Activated naive CD4-positive, alpha-beta T cell treated with anti-CD3 and anti-CD28 coated beads, Interleukin-2, amount 10 ng/mL, durations not matched to agents 7 days and 5 days (primary cell): ENCODE data around the gene MAPK10.

Experiments used
- CTCF ChIA-PET: fragments of 350-600 bp; sonication (Branson Sonifier 250); formaldehyde crosslinking; loops from one replicate; lab custom pipeline; 2021; ENCODE audit warnings: antibody characterized with exemption; lab: Charles Lee
- DNase-seq: peaks from one replicate; pipeline ENCODE4 v3.0.0-alpha.2; 2020
- H3K27ac Mint-ChIP-seq: one replicate; pipeline ENCODE4 v1.8.0; 2021; ENCODE audit warnings: mild to moderate bottlenecking, moderate library complexity, mixed read lengths
- H3K27me3 Mint-ChIP-seq: one replicate; pipeline ENCODE4 v1.8.0; 2021; ENCODE audit warnings: mild to moderate bottlenecking, mixed read lengths
- H3K36me3 Mint-ChIP-seq: one replicate; pipeline ENCODE4 v1.8.0; 2021; ENCODE audit warnings: mixed read lengths
- H3K4me1 Mint-ChIP-seq: one replicate; pipeline ENCODE4 v1.8.0; 2021; ENCODE audit warnings: mixed read lengths
- H3K4me3 Mint-ChIP-seq: one replicate; pipeline ENCODE4 v1.8.0; 2021; ENCODE audit warnings: mild to moderate bottlenecking, moderate library complexity, mixed read lengths
- H3K9me3 Mint-ChIP-seq: one replicate; pipeline ENCODE4 v1.8.0; 2021; ENCODE audit warnings: mixed read lengths

MAPK10 gene

GRCh38 chr4:86278126-86278525 is 81.7 kb downstream of the MAPK10 start:
- Mint-ChIP-seq H3K4me3 (no peak overlapping the region), H3K9me3 (no peaks in the 10 kb centered on the region), H3K27me3 (no peaks in the 10 kb centered on the region), H3K4me1 (no peaks in the 10 kb centered on the region), H3K36me3 (no peaks in the 10 kb centered on the region), H3K27ac (no peak overlapping the region)
- CTCF ChIA-PET, result no interaction called here
- DNase-seq, result no peak

- H3K36me3 Mint-ChIP-seq, result no peaks in the 10 kb centered on the region
- no peak for DNase-seq
- no peak overlapping the region for H3K27ac Mint-ChIP-seq
- CTCF ChIA-PET, result no interaction called here
- H3K9me3 Mint-ChIP-seq, result no peaks in the 10 kb centered on the region
- no peaks in the 10 kb centered on the region for H3K27me3 Mint-ChIP-seq
- no peak overlapping the region for H3K4me3 Mint-ChIP-seq
- H3K4me1 Mint-ChIP-seq, result no peaks in the 10 kb centered on the region
Observed at GRCh38 chr4:86274642-86275041, 85.2 kb downstream of the MAPK10 start.

- H3K4me1 Mint-ChIP-seq, result no peaks in the 10 kb centered on the region
- no peak overlapping the region for H3K4me3 Mint-ChIP-seq
- H3K27ac Mint-ChIP-seq, result no peak overlapping the region
- CTCF ChIA-PET, result interaction anchor here (0.5 kb wide), 1 partner anchor 410 kb away, joined by 4 read pairs; no protein-coding TSS in a partner anchor
- no peaks in the 10 kb centered on the region for H3K9me3 Mint-ChIP-seq
- DNase-seq, result no peak
- no peaks in the 10 kb centered on the region for H3K27me3 Mint-ChIP-seq
- no peaks in the 10 kb centered on the region for H3K36me3 Mint-ChIP-seq
Observed at GRCh38 chr4:86272669-86273068, 87.2 kb downstream of the MAPK10 start.

GRCh38 chr4:86271057-86271456 is 88.8 kb downstream of the MAPK10 start:
- no peak overlapping the region for H3K27ac Mint-ChIP-seq

GRCh38 chr4:86269354-86269753 is 90.5 kb downstream of the MAPK10 start:
- H3K27me3 Mint-ChIP-seq, result no peaks in the 10 kb centered on the region
- H3K36me3 Mint-ChIP-seq, result no peaks in the 10 kb centered on the region
- H3K4me1 Mint-ChIP-seq, result no peaks in the 10 kb centered on the region
- H3K27ac Mint-ChIP-seq, result no peak overlapping the region
- H3K9me3 Mint-ChIP-seq, result no peaks in the 10 kb centered on the region
- no peak for DNase-seq
- H3K4me3 Mint-ChIP-seq, result no peak overlapping the region
- CTCF ChIA-PET, result no interaction called here

More at GRCh38 chr4:86271057-86271456, 88.8 kb downstream of the MAPK10 start:
- H3K27me3 Mint-ChIP-seq, result no peaks in the 10 kb centered on the region
- CTCF ChIA-PET, result no interaction called here
- DNase-seq, result no peak
- H3K9me3 Mint-ChIP-seq, result no peaks in the 10 kb centered on the region
- no peaks in the 10 kb centered on the region for H3K4me1 Mint-ChIP-seq
- H3K4me3 Mint-ChIP-seq, result no peak overlapping the region
- H3K36me3 Mint-ChIP-seq, result no peaks in the 10 kb centered on the region

GRCh38 chr4:86264241-86264640 is 95.6 kb downstream of the MAPK10 start:
- H3K9me3 Mint-ChIP-seq, result no peaks in the 10 kb centered on the region
- CTCF ChIA-PET, result no interaction called here
- H3K4me3 Mint-ChIP-seq, result no peak overlapping the region
- no peaks in the 10 kb centered on the region for H3K36me3 Mint-ChIP-seq
- no peak for DNase-seq
- no peak overlapping the region for H3K27ac Mint-ChIP-seq
- H3K27me3 Mint-ChIP-seq, result no peaks in the 10 kb centered on the region
- no peaks in the 10 kb centered on the region for H3K4me1 Mint-ChIP-seq

GRCh38 chr4:86261636-86262035 is 98.2 kb downstream of the MAPK10 start:
- Mint-ChIP-seq H3K4me3 (no peak overlapping the region), H3K4me1 (no peaks in the 10 kb centered on the region), H3K27me3 (no peaks in the 10 kb centered on the region), H3K27ac (no peak overlapping the region), H3K36me3 (no peaks in the 10 kb centered on the region), H3K9me3 (no peaks in the 10 kb centered on the region)
- CTCF ChIA-PET, result interaction anchor here (0.6 kb wide), 1 partner anchor 37 kb away, joined by 3 read pairs; no protein-coding TSS in a partner anchor
- DNase-seq, result no peak

GRCh38 chr4:86256086-86256485 is 103.8 kb downstream of the MAPK10 start:
- Mint-ChIP-seq H3K4me1 (no peaks in the 10 kb centered on the region), H3K27me3 (no peaks in the 10 kb centered on the region), H3K9me3 (no peaks in the 10 kb centered on the region), H3K27ac (no peak overlapping the region), H3K36me3 (no peaks in the 10 kb centered on the region), H3K4me3 (no peak overlapping the region)
- no peak for DNase-seq
- CTCF ChIA-PET, result no interaction called here

- no peak overlapping the region for H3K27ac Mint-ChIP-seq
- CTCF ChIA-PET, result no interaction called here
- H3K36me3 Mint-ChIP-seq, result no peaks in the 10 kb centered on the region
- H3K4me3 Mint-ChIP-seq, result no peak overlapping the region
- H3K9me3 Mint-ChIP-seq, result no peaks in the 10 kb centered on the region
- no peaks in the 10 kb centered on the region for H3K4me1 Mint-ChIP-seq
- DNase-seq, result no peak
- H3K27me3 Mint-ChIP-seq, result no peaks in the 10 kb centered on the region
Observed at GRCh38 chr4:86250619-86251018, 109.2 kb downstream of the MAPK10 start.

- no peaks in the 10 kb centered on the region for H3K36me3 Mint-ChIP-seq
- CTCF ChIA-PET, result no interaction called here
- H3K27ac Mint-ChIP-seq, result no peak overlapping the region
- no peaks in the 10 kb centered on the region for H3K9me3 Mint-ChIP-seq
- no peaks in the 10 kb centered on the region for H3K27me3 Mint-ChIP-seq
- H3K4me3 Mint-ChIP-seq, result no peak overlapping the region
- H3K4me1 Mint-ChIP-seq, result no peaks in the 10 kb centered on the region
- no peak for DNase-seq
Observed at GRCh38 chr4:86250006-86250405, 109.8 kb downstream of the MAPK10 start.

- Mint-ChIP-seq H3K27me3 (no peaks in the 10 kb centered on the region), H3K9me3 (no peaks in the 10 kb centered on the region), H3K27ac (no peak overlapping the region), H3K4me3 (no peak overlapping the region), H3K4me1 (no peaks in the 10 kb centered on the region), H3K36me3 (no peaks in the 10 kb centered on the region)
- DNase-seq, result no peak
- CTCF ChIA-PET, result no interaction called here
Observed at GRCh38 chr4:86249074-86249473, 110.8 kb downstream of the MAPK10 start.

GRCh38 chr4:86247906-86248305 is 111.9 kb downstream of the MAPK10 start:
- H3K27ac Mint-ChIP-seq, result no peak overlapping the region
- H3K4me1 Mint-ChIP-seq, result no peaks in the 10 kb centered on the region
- no peaks in the 10 kb centered on the region for H3K36me3 Mint-ChIP-seq
- H3K9me3 Mint-ChIP-seq, result peaks cover 2% of the 10 kb centered on the region
- H3K4me3 Mint-ChIP-seq, result no peak overlapping the region
- no peaks in the 10 kb centered on the region for H3K27me3 Mint-ChIP-seq
- DNase-seq, result no peak
- CTCF ChIA-PET, result no interaction called here

GRCh38 chr4:86247320-86247719 is 112.5 kb downstream of the MAPK10 start:
- H3K27me3 Mint-ChIP-seq, result no peaks in the 10 kb centered on the region
- CTCF ChIA-PET, result no interaction called here
- peaks cover 2% of the 10 kb centered on the region for H3K9me3 Mint-ChIP-seq
- H3K36me3 Mint-ChIP-seq, result no peaks in the 10 kb centered on the region
- no peak overlapping the region for H3K27ac Mint-ChIP-seq
- DNase-seq, result no peak
- H3K4me3 Mint-ChIP-seq, result no peak overlapping the region
- no peaks in the 10 kb centered on the region for H3K4me1 Mint-ChIP-seq

- no peak for DNase-seq
- H3K27me3 Mint-ChIP-seq, result no peaks in the 10 kb centered on the region
- peaks cover 2% of the 10 kb centered on the region for H3K9me3 Mint-ChIP-seq
- H3K27ac Mint-ChIP-seq, result no peak overlapping the region
- no peaks in the 10 kb centered on the region for H3K4me1 Mint-ChIP-seq
- no peak overlapping the region for H3K4me3 Mint-ChIP-seq
- no peaks in the 10 kb centered on the region for H3K36me3 Mint-ChIP-seq
- CTCF ChIA-PET, result no interaction called here
Observed at GRCh38 chr4:86243750-86244149, 116.1 kb downstream of the MAPK10 start.

- Mint-ChIP-seq H3K4me3 (no peak overlapping the region), H3K36me3 (no peaks in the 10 kb centered on the region), H3K9me3 (peaks cover 2% of the 10 kb centered on the region), H3K4me1 (no peaks in the 10 kb centered on the region), H3K27me3 (no peaks in the 10 kb centered on the region), H3K27ac (no peak overlapping the region)
- CTCF ChIA-PET, result no interaction called here
- DNase-seq, result no peak
Observed at GRCh38 chr4:86242677-86243076, 117.2 kb downstream of the MAPK10 start.

- Mint-ChIP-seq H3K27ac (no peak overlapping the region), H3K36me3 (no peaks in the 10 kb centered on the region), H3K4me3 (no peak overlapping the region), H3K4me1 (no peaks in the 10 kb centered on the region), H3K9me3 (peaks cover 9% of the 10 kb centered on the region), H3K27me3 (no peaks in the 10 kb centered on the region)
- CTCF ChIA-PET, result no interaction called here
- no peak for DNase-seq
Observed at GRCh38 chr4:86235549-86235948, 124.3 kb downstream of the MAPK10 start.
